HG03196 (cell line): ENCODE results near the gene SAA2.
"Not testable (repeated sequence)": the region's sequence is repeated elsewhere in the genome, so short reads cannot be mapped to it uniquely, and the experiment has no call there.

Source experiments
- ATAC-seq: cut with Tn5 transposase; IDR thresholded peaks from one replicate; pipeline ENCODE4 v1.9.1; 2021; ENCODE audit not compliant: unreplicated experiment

SAA2 gene

DNA sequence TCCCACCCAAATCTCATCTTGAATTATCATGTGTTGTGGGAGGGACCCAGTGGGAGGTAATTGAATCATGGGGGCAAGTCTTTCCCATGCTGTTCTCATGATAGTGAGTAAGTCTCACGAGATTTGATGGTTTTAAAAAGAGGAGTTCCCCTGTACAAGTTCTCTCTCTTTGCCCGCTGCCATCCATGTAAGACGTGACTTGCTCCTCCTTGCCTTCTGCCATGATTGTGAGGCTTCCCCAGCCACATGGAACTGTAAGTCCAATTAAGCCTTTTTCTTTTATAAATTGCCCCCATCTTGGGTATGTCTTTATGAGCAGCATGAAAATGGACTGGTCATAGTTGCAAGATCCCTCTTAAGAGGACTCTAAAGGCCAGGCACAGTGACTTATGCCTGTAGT, 50.7 kb downstream of the SAA2 start:
- ATAC-seq = not testable (repeated sequence)

DNA sequence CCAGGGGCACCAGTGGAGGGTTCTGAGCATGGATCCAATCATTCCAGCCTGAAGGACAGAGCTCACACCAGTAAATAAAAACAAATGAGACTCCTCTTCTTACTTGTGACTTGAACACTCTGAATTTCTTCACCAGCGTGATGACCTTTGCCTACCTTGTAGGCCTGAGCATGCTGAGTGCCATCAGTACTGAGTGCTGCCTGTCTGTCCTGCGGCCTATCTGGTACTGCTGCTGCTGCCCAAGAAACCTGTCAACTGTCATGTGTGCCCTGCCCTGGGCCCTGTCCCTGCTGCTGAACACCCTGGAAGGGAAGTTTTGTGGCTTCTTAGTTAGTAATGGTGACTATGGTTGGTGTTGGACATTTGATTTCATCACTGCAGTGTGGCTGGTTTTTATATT, 51.9 kb downstream of the SAA2 start:
- no peak for ATAC-seq
